ENCODE measurements around the gene MAP9. TPM values are rescaled to one million over a fixed set of nuclear protein-coding genes. Genes with fewer than 3 reads are reported as not detected.
A peak's percentile ranks its signal among the peaks of the same experiment; 100 is the strongest.
"Not testable (repeated sequence)": the region's sequence is repeated elsewhere in the genome, so short reads cannot be mapped to it uniquely, and the experiment has no call there.

Gene MAP9
- total RNA-seq = 12.3 TPM

- DNase-seq (ENCODE audit: low spot score) = peak; percentile 89
Observed at GRCh38 chr4:155376387-155377268, at the start of gene MAP9. Gene MAP9, minus strand, starts transcription at chr4:155376965. Its CDS starts 1,115 bp downstream, at chr4:155375850.

- DNase-seq (ENCODE audit: low spot score) = not testable (repeated sequence)
Observed at GRCh38 chr4:155424778-155425177, 48.0 kb upstream of the MAP9 start.

- no peak for DNase-seq (ENCODE audit: low spot score)
Observed at GRCh38 chr4:155423671-155424070, 46.9 kb upstream of the MAP9 start.

GRCh38 chr4:155419266-155419665 lies 42.5 kb upstream of the MAP9 start:
- DNase-seq (ENCODE audit: low spot score) = no peak

GRCh38 chr4:155415662-155416061 lies 38.9 kb upstream of the MAP9 start:
- no peak for DNase-seq (ENCODE audit: low spot score)

GRCh38 chr4:155413451-155413850 lies 36.7 kb upstream of the MAP9 start:
- no peak for DNase-seq (ENCODE audit: low spot score)

GRCh38 chr4:155411546-155411945 lies 34.8 kb upstream of the MAP9 start:
- DNase-seq (ENCODE audit: low spot score) = no peak

GRCh38 chr4:155408796-155409195 lies 32.0 kb upstream of the MAP9 start:
- DNase-seq (ENCODE audit: low spot score) = no peak

GRCh38 chr4:155407480-155407879 lies 30.7 kb upstream of the MAP9 start:
- DNase-seq (ENCODE audit: low spot score) = no peak

GRCh38 chr4:155405059-155405458 lies 28.3 kb upstream of the MAP9 start:
- DNase-seq (ENCODE audit: low spot score) = no peak

GRCh38 chr4:155403886-155404285 lies 27.1 kb upstream of the MAP9 start:
- no peak for DNase-seq (ENCODE audit: low spot score)

GRCh38 chr4:155402941-155403340 lies 26.2 kb upstream of the MAP9 start:
- DNase-seq (ENCODE audit: low spot score) = no peak

- DNase-seq (ENCODE audit: low spot score) = no peak
Observed at GRCh38 chr4:155400893-155401292, 24.1 kb upstream of the MAP9 start.

- no peak for DNase-seq (ENCODE audit: low spot score)
Observed at GRCh38 chr4:155399974-155400697, 23.4 kb upstream of the MAP9 start.

- DNase-seq (ENCODE audit: low spot score) = no peak
Observed at GRCh38 chr4:155392481-155393184, 15.9 kb upstream of the MAP9 start.

GRCh38 chr4:155391932-155392331 lies 15.2 kb upstream of the MAP9 start:
- DNase-seq (ENCODE audit: low spot score) = no peak

- DNase-seq (ENCODE audit: low spot score) = no peak
Observed at GRCh38 chr4:155388162-155388561, 11.4 kb upstream of the MAP9 start.

GRCh38 chr4:155383541-155383940 lies 6.8 kb upstream of the MAP9 start:
- DNase-seq (ENCODE audit: low spot score) = no peak

GRCh38 chr4:155377276-155377675 lies 511 bp upstream of the MAP9 start:
- DNase-seq (ENCODE audit: low spot score) = no peak

- no peak for DNase-seq (ENCODE audit: low spot score)
Observed at GRCh38 chr4:155371432-155372043, 5.2 kb downstream of the MAP9 start.

- no peak for DNase-seq (ENCODE audit: low spot score)
Observed at GRCh38 chr4:155367608-155368007, 9.2 kb downstream of the MAP9 start.
